HG03342 (cell line): Measurements from ENCODE around the gene LARGE1.

Source experiments
- ATAC-seq: cut with Tn5 transposase; IDR thresholded peaks from one replicate; pipeline ENCODE4 v1.9.1; 2021; ENCODE audit warnings: mild to moderate bottlenecking, moderate library complexity; ENCODE audit not compliant: unreplicated experiment

The LARGE1 gene

GRCh38 chr22:33737662-33738061 is 182.6 kb downstream of the LARGE1 start:
- no peak for ATAC-seq

GRCh38 chr22:33735978-33736377 is 184.3 kb downstream of the LARGE1 start:
- no peak for ATAC-seq

GRCh38 chr22:33728847-33729246 is 191.4 kb downstream of the LARGE1 start:
- ATAC-seq = no peak

- ATAC-seq = no peak
Observed at GRCh38 chr22:33726294-33726734, 194.0 kb downstream of the LARGE1 start.

- ATAC-seq = no peak
Observed at GRCh38 chr22:33723915-33724314, 196.4 kb downstream of the LARGE1 start.

- ATAC-seq = no peak
Observed at GRCh38 chr22:33722816-33723215, 197.5 kb downstream of the LARGE1 start.

- ATAC-seq = no peak
Observed at GRCh38 chr22:33720166-33720878, 200.0 kb downstream of the LARGE1 start.

- no peak for ATAC-seq
Observed at GRCh38 chr22:33717694-33718396, 202.4 kb downstream of the LARGE1 start.

- no peak for ATAC-seq
Observed at GRCh38 chr22:33715237-33715985, 204.9 kb downstream of the LARGE1 start.

GRCh38 chr22:33710326-33710725 is 209.9 kb downstream of the LARGE1 start:
- ATAC-seq = no peak

GRCh38 chr22:33707581-33707980 is 212.7 kb downstream of the LARGE1 start:
- ATAC-seq = no peak

GRCh38 chr22:33706100-33706499 is 214.2 kb downstream of the LARGE1 start:
- ATAC-seq = no peak

- ATAC-seq = no peak
Observed at GRCh38 chr22:33699176-33699575, 221.1 kb downstream of the LARGE1 start.

- ATAC-seq = no peak
Observed at GRCh38 chr22:33697640-33698039, 222.6 kb downstream of the LARGE1 start.

- ATAC-seq = no peak
Observed at GRCh38 chr22:33691057-33691630, 229.1 kb downstream of the LARGE1 start.

- ATAC-seq = no peak
Observed at GRCh38 chr22:33688903-33689302, 231.4 kb downstream of the LARGE1 start.

GRCh38 chr22:33687464-33687863 is 232.8 kb downstream of the LARGE1 start:
- no peak for ATAC-seq

- ATAC-seq = no peak
Observed at GRCh38 chr22:33684087-33684486, 236.2 kb downstream of the LARGE1 start.

GRCh38 chr22:33682927-33683326 is 237.3 kb downstream of the LARGE1 start:
- no peak for ATAC-seq

- no peak for ATAC-seq
Observed at GRCh38 chr22:33680632-33681031, 239.6 kb downstream of the LARGE1 start.

- no peak for ATAC-seq
Observed at GRCh38 chr22:33678523-33678922, 241.8 kb downstream of the LARGE1 start.
